Subcutaneous adipose tissue (tissue), 4 donors: ENCODE results near the gene PRKCB. TPM values are rescaled to one million over a fixed set of nuclear protein-coding genes. Genes with fewer than 3 reads are reported as not detected.

Experiments
- CTCF ChIP-seq: fragments of 450-650 bp; IDR thresholded peaks from one replicate; pipeline ENCODE4 v1.5.1; 2016; ENCODE audit warnings: low read depth, mild to moderate bottlenecking, control low read depth, antibody characterized with exemption, moderate library complexity
- total RNA-seq, 4 donors: library from RNA; depleted of rRNA; stranded (reverse); fragments of >200 nt; gene quantifications; one replicate each; pipeline ENCODE4 v1.1.0, GENCODE V29; 2016

PRKCB gene
- total RNA-seq, 4 donors from 2014 or later = 3.4 to 16.5 (median 5.7) TPM

GRCh38 chr16:24165273-24165672 is 329.5 kb downstream of the PRKCB start:
- no peak for TF ChIP-seq CTCF

GRCh38 chr16:24166661-24167528 is 331.1 kb downstream of the PRKCB start:
- TF ChIP-seq CTCF = no peak

GRCh38 chr16:24168856-24169255 is 333.1 kb downstream of the PRKCB start:
- no peak for TF ChIP-seq CTCF

- no peak for TF ChIP-seq CTCF
Observed at GRCh38 chr16:24170407-24170806, 334.6 kb downstream of the PRKCB start.

- no peak for TF ChIP-seq CTCF
Observed at GRCh38 chr16:24174504-24174903, 338.7 kb downstream of the PRKCB start.

DNA sequence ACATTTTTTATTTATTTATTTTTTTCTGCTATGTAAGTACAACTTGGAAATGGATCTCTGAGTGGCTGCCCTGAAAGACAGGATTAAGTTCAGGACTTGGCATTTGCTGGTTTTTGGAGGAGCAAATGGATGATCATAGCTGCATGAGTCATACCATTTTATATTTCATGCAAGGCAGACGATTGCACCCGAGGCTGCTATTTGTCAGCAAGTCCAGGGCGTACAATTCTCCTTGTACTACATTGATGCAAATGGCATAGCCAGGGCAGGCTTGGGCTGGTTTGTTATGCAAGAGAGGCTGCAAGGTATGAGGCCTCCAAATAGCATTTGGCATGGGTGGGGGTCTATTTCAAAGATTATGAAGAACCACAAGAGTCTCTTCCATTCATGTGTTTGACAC is 339.2 kb downstream of the PRKCB start:
- TF ChIP-seq CTCF = no peak

DNA sequence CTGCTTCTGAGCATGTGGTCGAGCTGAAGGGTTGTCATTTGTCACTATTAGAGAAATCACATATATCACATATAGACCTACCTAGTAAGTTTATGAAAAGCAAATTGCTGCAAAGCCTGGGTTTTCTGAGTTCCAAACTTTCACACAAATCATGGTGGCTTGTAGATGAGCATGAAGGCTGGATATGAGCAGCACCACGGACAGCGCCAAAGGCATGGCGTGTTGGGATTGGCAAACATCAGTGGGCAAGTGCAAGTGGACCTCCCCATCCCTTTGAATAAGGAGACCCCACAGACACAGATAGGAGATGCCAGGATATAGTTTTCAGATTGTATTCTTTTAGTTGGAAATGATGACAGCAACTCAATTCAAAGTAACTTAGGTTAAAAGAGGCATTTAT is 342.7 kb downstream of the PRKCB start:
- no peak for TF ChIP-seq CTCF
